ENCODE results near the gene TRPV3.
"Not testable (repeated sequence)": the region's sequence is repeated elsewhere in the genome, so short reads cannot be mapped to it uniquely, and the experiment has no call there.

The TRPV3 gene

DNA sequence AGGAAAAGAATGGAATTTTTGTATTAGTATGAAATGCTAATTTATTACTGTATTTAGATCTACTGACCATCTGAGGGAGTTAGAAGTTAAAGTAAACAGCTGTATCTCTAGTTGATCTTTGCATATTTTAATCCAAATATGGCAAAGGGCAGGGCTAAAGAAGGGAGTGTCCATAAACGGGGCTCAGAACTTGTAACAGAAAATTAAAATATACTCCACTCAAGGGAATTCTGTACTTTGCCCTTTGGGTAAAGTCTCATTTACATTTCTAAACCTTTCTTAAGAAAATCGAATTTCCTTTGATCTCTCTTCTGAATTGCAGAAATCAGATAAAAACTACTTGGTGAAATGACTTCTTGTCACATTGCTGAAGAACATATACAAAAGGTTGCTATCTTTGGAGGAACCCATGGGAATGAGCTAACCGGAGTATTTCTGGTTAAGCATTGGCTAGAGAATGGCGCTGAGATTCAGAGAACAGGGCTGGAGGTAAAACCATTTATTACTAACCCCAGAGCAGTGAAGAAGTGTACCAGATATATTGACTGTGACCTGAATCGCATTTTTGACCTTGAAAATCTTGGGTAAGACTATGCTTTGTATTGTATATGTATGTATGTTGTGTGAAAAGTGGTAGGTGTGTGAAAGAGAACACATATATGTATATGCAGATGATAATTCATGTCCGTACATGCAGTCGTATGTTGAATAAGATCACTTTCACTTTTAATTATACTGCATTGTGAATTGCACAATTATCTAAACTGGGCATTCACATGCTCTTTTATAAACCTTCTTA, 81.6 kb downstream of the TRPV3 start, which contains the start of gene ASPA:
Gene ASPA, plus strand, starts transcription at position 186 of the 799 bp plus-strand sequence. Its CDS starts 163 bp downstream, at position 349.
- DNase-seq (ENCODE audit: low read depth): peak; percentile 18
- H3K4me3 ChIP-seq (ENCODE audit: low read length): no peak within 1 kb of the TSS
- no peak for TF ChIP-seq CTCF (IDR thresholded peaks at IDR 0.05; ENCODE audit: insufficient read depth, low read depth, low read length, missing control alignments)

DNA sequence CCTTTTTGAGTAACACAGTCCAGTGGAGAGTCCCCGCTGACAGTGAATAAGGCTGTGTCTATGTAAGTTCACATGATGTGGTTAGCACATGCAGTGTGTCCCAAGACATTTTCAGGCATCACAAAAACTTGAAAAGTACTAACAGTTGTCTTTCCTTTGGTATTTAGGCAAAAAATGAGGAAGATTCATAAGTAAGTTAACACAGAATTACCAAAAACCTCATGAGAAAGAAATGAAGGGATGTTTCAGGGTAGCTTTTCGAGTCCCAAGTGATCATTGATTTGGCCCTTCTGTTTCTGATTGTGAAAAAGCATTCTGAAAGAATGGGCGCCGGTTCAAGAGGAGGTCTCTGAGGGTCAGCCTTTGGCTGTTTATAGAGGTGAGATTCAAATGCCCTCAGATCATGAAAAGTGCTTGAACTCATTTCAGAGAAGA, 82.3 kb downstream of the TRPV3 start:
- no peak for TF ChIP-seq CTCF (IDR thresholded peaks at IDR 0.05; ENCODE audit: insufficient read depth, low read depth, low read length, missing control alignments)
- no peak for DNase-seq (ENCODE audit: low read depth)
- no peak overlapping the region for H3K4me3 ChIP-seq (ENCODE audit: low read length)

- no peak for TF ChIP-seq CTCF (IDR thresholded peaks at IDR 0.05; ENCODE audit: insufficient read depth, low read depth, low read length, missing control alignments)
- DNase-seq (ENCODE audit: low read depth): no peak
- H3K4me3 ChIP-seq (ENCODE audit: low read length): no peak overlapping the region
These were observed 83.4 kb downstream of the TRPV3 start for GRCh38 chr17:3474212-3474611.

DNA sequence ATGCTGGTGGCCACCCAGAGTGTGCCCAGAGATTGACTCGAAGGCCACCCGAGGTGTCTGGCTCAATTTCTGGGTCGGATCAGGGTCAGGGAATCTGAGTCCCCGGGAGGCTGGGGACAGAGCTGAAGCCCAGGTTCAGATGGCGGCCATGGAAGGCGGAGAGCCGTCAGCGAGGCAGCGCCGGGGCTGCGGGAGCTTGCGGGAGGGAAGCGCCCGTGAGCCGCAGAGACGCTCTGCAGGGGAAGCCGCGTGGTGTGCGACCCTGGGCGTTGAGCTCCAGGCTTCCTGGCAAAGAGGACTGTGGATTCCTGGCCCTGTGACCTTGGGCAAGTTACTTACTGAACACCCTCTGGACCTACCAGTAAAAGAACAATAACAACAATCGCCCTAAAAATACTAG, 85.5 kb downstream of the TRPV3 start:
- DNase-seq (ENCODE audit: low read depth): no peak
- no peak for TF ChIP-seq CTCF (IDR thresholded peaks at IDR 0.05; ENCODE audit: insufficient read depth, low read depth, low read length, missing control alignments)
- no peak overlapping the region for H3K4me3 ChIP-seq (ENCODE audit: low read length)

DNA sequence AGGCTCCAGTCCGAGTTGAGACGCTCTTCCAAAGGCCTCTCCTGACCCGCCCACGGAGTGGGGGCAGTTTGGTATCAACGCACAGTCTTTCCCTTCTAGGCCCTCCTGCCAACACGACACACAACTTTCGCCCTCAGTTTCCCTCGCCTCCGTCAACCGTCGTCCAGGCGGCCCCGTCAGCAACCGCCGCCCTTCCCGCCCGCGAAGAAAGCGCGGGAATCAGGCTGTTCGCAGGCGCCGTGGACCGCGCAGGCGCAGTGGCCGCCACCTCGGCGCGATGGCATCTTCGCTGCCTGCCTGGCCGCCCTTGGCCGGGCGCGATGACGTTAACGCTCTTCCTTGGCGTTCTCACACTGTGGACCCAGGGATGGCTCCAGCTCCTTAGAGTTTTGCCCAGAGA, 86.0 kb downstream of the TRPV3 start, which contains the start of gene SPATA22:
Gene SPATA22, minus strand, starts transcription at position 221 of the 400 bp plus-strand sequence. CDS start 2,494 bp downstream, outside the sequence.
- no peak within 1 kb of the TSS for H3K4me3 ChIP-seq (ENCODE audit: low read length)
- DNase-seq (ENCODE audit: low read depth): no peak
- no peak for TF ChIP-seq CTCF (IDR thresholded peaks at IDR 0.05; ENCODE audit: insufficient read depth, low read depth, low read length, missing control alignments)

DNA sequence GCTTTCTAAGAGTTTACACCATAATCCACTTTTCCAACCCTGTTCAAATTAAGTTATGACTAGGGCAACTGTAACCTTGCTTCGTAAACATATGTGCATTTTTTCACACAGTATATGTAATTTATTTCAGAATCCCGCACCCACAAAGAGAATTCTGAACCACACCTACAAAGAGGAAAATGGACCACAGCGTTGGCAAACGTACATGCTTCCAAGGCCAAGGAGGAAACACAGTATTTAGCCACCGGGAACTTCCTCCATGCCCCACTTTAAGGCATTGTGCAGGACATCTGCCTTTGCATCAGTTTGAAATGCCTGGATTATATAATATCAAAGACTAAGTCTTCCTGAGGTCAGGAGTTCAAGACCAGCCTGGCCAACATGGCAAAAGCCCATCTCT, 88.1 kb downstream of the TRPV3 start:
- no peak for DNase-seq (ENCODE audit: low read depth)
- TF ChIP-seq CTCF (IDR thresholded peaks at IDR 0.05; ENCODE audit: insufficient read depth, low read depth, low read length, missing control alignments): no peak
- H3K4me3 ChIP-seq (ENCODE audit: low read length): no peak overlapping the region

DNA sequence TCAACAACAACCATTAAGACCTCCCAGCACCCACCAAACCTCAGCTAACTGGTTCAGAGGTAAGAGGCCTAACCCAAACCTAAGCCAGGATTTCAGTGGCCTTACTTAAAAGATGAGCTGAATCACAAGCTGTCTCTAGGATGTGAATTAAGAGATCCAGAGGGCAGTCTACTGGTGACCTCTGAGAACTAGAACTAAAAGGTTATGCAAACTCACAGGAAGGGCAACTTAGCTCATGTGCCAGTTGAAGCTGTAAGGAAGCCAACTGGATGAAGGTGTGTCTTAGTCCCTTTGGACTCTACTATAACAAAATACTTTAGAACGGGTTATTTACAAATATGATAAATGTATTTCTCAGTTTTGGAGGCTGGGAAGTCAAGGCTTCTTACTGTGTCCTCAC, 91.3 kb downstream of the TRPV3 start:
- DNase-seq (ENCODE audit: low read depth); H3K4me3 ChIP-seq (ENCODE audit: low read length): not testable (repeated sequence)

Measured in epithelial cell of esophagus (primary cell).